ENCODE results near the gene EFS.

GRCh38 chr14:23413681-23414080 is 48.7 kb upstream of the EFS start:
- TF ChIP-seq CTCF (IDR thresholded peaks at IDR 0.05; ENCODE audit: borderline replicate concordance, extremely low read depth, low read length, poor library complexity, severe bottlenecking) (no peak), EZH2 (IDR thresholded peaks at IDR 0.05; ENCODE audit: borderline replicate concordance, low read depth, low read length, severe bottlenecking) (no peak)
